Fibroblast of lung (primary cell): ENCODE data around the gene SMIM31.

Experiments used
- CTCF ChIP-seq, 2 donors: IDR thresholded peaks in 1 of 2; conservative IDR thresholded peaks in 1 of 2; 1 replicate in 1 of 2; 2 replicates in 1 of 2; pipeline ENCODE4 v1.5.1; 2011 to 2012; ENCODE audit warnings: low read length in 2 of 2, control low read depth in 1 of 2, inconsistent platforms in 1 of 2, low read depth in 1 of 2, mild to moderate bottlenecking in 1 of 2
- EZH2 ChIP-seq: IDR thresholded peaks from 2 replicates; pipeline ENCODE4 v1.5.1; 2012; ENCODE audit warnings: low read length, control low read depth, mild to moderate bottlenecking; ENCODE audit errors: missing control alignments

- TF ChIP-seq CTCF (conservative IDR thresholded peaks at IDR 0.05 in 1 of 2, IDR thresholded peaks at IDR 0.05 in 1 of 2; ENCODE audit: low read depth in 1 of 2, low read length in 2 of 2) (no peak), EZH2 (no peak)
Observed at GRCh38 chr4:164799410-164799809, 45.5 kb downstream of the SMIM31 start.
